HEK293 (cell line): ENCODE results near the gene IGSF1.

Experiments used
- YY1 ChIP-seq: fragments of 450-650 bp; formaldehyde crosslinking; IDR thresholded peaks from 2 replicates; pipeline ENCODE4 v1.5.1; 2018; ENCODE audit warnings: missing biosample characterization, missing genetic modification characterization
- ZNF146 ChIP-seq: fragments of 450-650 bp; formaldehyde crosslinking; IDR thresholded peaks from 2 replicates; pipeline ENCODE4 v1.5.1; 2016; ENCODE audit warnings: missing biosample characterization, missing genetic modification characterization
- ZNF654 ChIP-seq: fragments of 450-650 bp; formaldehyde crosslinking; IDR thresholded peaks from 2 replicates; pipeline ENCODE4 v1.5.1; 2016; ENCODE audit warnings: low read depth, missing biosample characterization, missing genetic modification characterization
- TF ChIP-seq, protein P1 (sequence below): fragments of 450-650 bp; formaldehyde crosslinking; IDR thresholded peaks from 2 replicates; pipeline ENCODE4 v1.5.1; 2016; ENCODE audit warnings: missing biosample characterization, missing genetic modification characterization

DNA sequence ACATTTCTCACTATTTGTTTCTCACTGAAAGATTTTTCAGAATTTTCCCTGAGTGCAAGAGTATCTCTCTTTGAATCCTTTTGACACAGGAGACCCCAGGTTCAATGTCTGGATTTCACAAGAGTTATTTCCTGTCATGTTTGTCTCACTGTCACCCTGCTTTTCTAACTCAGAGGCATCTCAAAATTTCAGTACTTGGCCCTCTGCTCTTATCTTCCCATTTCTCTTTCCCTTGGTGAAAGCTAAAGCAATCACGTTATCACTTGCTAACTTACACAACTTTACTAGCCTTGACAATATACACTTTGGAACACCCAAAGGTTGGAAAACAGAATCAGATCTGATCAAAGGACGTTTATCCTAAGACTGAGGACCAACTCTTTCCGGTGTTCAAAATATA is 17.3 kb downstream of the IGSF1 start:
- TF ChIP-seq, protein P1, sequence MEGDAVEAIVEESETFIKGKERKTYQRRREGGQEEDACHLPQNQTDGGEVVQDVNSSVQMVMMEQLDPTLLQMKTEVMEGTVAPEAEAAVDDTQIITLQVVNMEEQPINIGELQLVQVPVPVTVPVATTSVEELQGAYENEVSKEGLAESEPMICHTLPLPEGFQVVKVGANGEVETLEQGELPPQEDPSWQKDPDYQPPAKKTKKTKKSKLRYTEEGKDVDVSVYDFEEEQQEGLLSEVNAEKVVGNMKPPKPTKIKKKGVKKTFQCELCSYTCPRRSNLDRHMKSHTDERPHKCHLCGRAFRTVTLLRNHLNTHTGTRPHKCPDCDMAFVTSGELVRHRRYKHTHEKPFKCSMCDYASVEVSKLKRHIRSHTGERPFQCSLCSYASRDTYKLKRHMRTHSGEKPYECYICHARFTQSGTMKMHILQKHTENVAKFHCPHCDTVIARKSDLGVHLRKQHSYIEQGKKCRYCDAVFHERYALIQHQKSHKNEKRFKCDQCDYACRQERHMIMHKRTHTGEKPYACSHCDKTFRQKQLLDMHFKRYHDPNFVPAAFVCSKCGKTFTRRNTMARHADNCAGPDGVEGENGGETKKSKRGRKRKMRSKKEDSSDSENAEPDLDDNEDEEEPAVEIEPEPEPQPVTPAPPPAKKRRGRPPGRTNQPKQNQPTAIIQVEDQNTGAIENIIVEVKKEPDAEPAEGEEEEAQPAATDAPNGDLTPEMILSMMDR (tag by site-specific recombination), result no peak
- TF ChIP-seq YY1 (tag by site-specific recombination) (no peak), ZNF654 (tag by site-specific recombination) (no peak), ZNF146 (tag by site-specific recombination) (no peak)
